A549 (cell line): ENCODE data around the gene SLC17A5. TPM values are rescaled to one million over a fixed set of nuclear protein-coding genes. Genes with fewer than 3 reads are reported as not detected.

Experiments used
- ATAC-seq, 2 experiments: fragments of 200-7000 bp in 1 of 2; fragments of >200 bp in 1 of 2; cut with Nextera tagmentation in 1 of 2; cut with Tn5 transposase in 1 of 2; 3 replicates each; pipeline versions ENCODE4 v1.8.0 to v1.9.1; 2018 to 2020; ENCODE audit warnings: mild to moderate bottlenecking in 1 of 2, moderate library complexity in 1 of 2
- CTCF ChIA-PET: fragments of 300-600 bp; sonication (Branson Sonifier 250); formaldehyde crosslinking; extraction: SDS; loops from one replicate; lab custom pipeline; 2021; ENCODE audit warnings: antibody characterized with exemption, inconsistent platforms; lab: Yijun Ruan, JAX
- POLR2A ChIA-PET: fragments of 350-600 bp; formaldehyde crosslinking; extraction: SDS; loops from one replicate; lab custom pipeline; 2021; ENCODE audit warnings: antibody characterized with exemption, inconsistent platforms; lab: Yijun Ruan, JAX
- DNase-seq, 2 experiments: peaks; one replicate each; pipeline versions ENCODE4 v3.0.0 to v3.0.0-alpha.2; 2011 to 2016; ENCODE audit warnings: low read depth in 1 of 2, low spot score in 1 of 2
- FAIRE-seq: peaks from 2 replicates; lab custom pipeline; 2011; peaks lifted over from hg19 to GRCh38; lab: Jason Lieb, UNC
- H3K27ac ChIP-seq, 2 experiments: fragments of >200 bp; sonication (Bioruptor Twin); formaldehyde crosslinking; 3 replicates each; pipeline ENCODE4 v1.5.1; 2016 to 2017
- H3K4me1 ChIP-seq: fragments of >200 bp; sonication (Bioruptor Twin); formaldehyde crosslinking; 3 replicates; pipeline ENCODE4 v1.6.1; 2016
- H3K4me2 ChIP-seq: fragments of >200 bp; sonication (Bioruptor Twin); formaldehyde crosslinking; 3 replicates; pipeline ENCODE4 v1.6.1; 2016
- H3K4me3 ChIP-seq: fragments of >200 bp; sonication (Bioruptor Twin); formaldehyde crosslinking; 3 replicates; pipeline ENCODE4 v1.5.1; 2016
- H3K9me3 ChIP-seq: fragments of >200 bp; sonication (Bioruptor Twin); formaldehyde crosslinking; 3 replicates; pipeline ENCODE4 v1.6.1; 2016
- CBX8 ChIP-seq: fragments of 200-600 bp; sonication (generic); IDR thresholded peaks from 2 replicates; pipeline ENCODE4 v1.6.1; 2016
- CEBPB ChIP-seq, 2 experiments: fragments of >200 bp in 1 of 2; sonication (Bioruptor Twin) in 1 of 2; formaldehyde crosslinking in 1 of 2; IDR thresholded peaks; 2 replicates each; pipeline ENCODE4 v1.6.1; 2012 to 2016
- FOSB ChIP-seq: fragments of 250-450 bp; sonication (Bioruptor Pico); IDR thresholded peaks from 2 replicates; pipeline ENCODE4 v1.5.0; 2020; ENCODE audit warnings: mild to moderate bottlenecking, moderate library complexity
- HOXB13 ChIP-seq: fragments of 250-450 bp; sonication (Bioruptor Pico); IDR thresholded peaks from 2 replicates; pipeline ENCODE4 v1.5.0; 2020; ENCODE audit warnings: low read depth, mild to moderate bottlenecking, moderate library complexity
- JUN ChIP-seq, 2 experiments: fragments of >200 bp; sonication (Bioruptor Twin); formaldehyde crosslinking; IDR thresholded peaks; 2 replicates in 1 of 2; 3 replicates in 1 of 2; pipeline ENCODE4 v1.6.1; 2016 to 2017
- KDM1A ChIP-seq: fragments of 200-600 bp; sonication (generic); IDR thresholded peaks from 2 replicates; pipeline ENCODE4 v1.6.1; 2016; ENCODE audit warnings: low read depth, mild to moderate bottlenecking
- NR3C1 ChIP-seq: fragments of >200 bp; sonication (Bioruptor Twin); formaldehyde crosslinking; IDR thresholded peaks from 3 replicates; pipeline ENCODE4 v1.6.1; 2017
- RAD21 ChIP-seq, 2 experiments: fragments of >200 bp in 1 of 2; sonication (Bioruptor Twin) in 1 of 2; formaldehyde crosslinking in 1 of 2; IDR thresholded peaks in 1 of 2; conservative IDR thresholded peaks in 1 of 2; 2 replicates in 1 of 2; 3 replicates in 1 of 2; pipeline ENCODE4 v1.6.1; 2012 to 2018; ENCODE audit warnings: inconsistent platforms in 1 of 2
- RARB ChIP-seq: fragments of 250-450 bp; sonication (Bioruptor Pico); IDR thresholded peaks from 2 replicates; pipeline ENCODE4 v1.8.0; 2021; ENCODE audit warnings: mild to moderate bottlenecking, moderate library complexity
- SMC3 ChIP-seq: fragments of >200 bp; sonication (Bioruptor Twin); formaldehyde crosslinking; IDR thresholded peaks from 3 replicates; pipeline ENCODE4 v1.6.1; 2018; ENCODE audit warnings: inconsistent platforms
- SREBF2 ChIP-seq: fragments of 450-650 bp; IDR thresholded peaks from 2 replicates; pipeline ENCODE4 v1.6.1; 2014; ENCODE audit warnings: mild to moderate bottlenecking, moderate library complexity
- TFCP2L1 ChIP-seq: fragments of 250-450 bp; sonication (Bioruptor Pico); IDR thresholded peaks from 2 replicates; pipeline ENCODE4 v1.5.0; 2021; ENCODE audit warnings: mild to moderate bottlenecking
- WGBS: methylation state at CpG from one replicate; pipeline ENCODE4 v1.1.6; 2017; ENCODE audit errors: missing lambda C conversion rate; 5-methylcytosine and 5-hydroxymethylcytosine counted together
- polyA plus RNA-seq, 4 experiments: library from polyadenylated mRNA; depleted of rRNA in 3 of 4; stranded (reverse); fragments of >200 nt; fragmentation: RNase III in 1 of 4; extraction: RNeasy Plus Mini Kit Qiagen cat#74134 plus additional on column Dnase treatment in 1 of 4; gene quantifications; 2 replicates in 3 of 4; 3 replicates in 1 of 4; pipeline ENCODE4 v1.2.3, GENCODE V29; 2011 to 2017
- TF ChIP-seq, protein P1 (sequence below): fragments of >200 bp; sonication (Bioruptor Twin); formaldehyde crosslinking; IDR thresholded peaks from 3 replicates; pipeline ENCODE4 v1.5.1; 2016
- TF ChIP-seq, protein P2 (sequence below): IDR thresholded peaks from 2 replicates; pipeline ENCODE4 v1.6.1; 2012
- TF ChIP-seq, protein P3 (sequence below): IDR thresholded peaks from 2 replicates; pipeline ENCODE4 v1.6.1; 2012; ENCODE audit warnings: low read depth, borderline replicate concordance
- TF ChIP-seq, protein P4 (sequence below): fragments of 250-450 bp; sonication (Bioruptor Pico); IDR thresholded peaks from 2 replicates; pipeline ENCODE4 v1.5.0; 2021; ENCODE audit warnings: mild to moderate bottlenecking, moderate library complexity, borderline replicate concordance

Gene SLC17A5
- polyA plus RNA-seq, 2 of the 4 experiments (the other 2 are of a cell fraction) = 10.0 to 10.6 TPM

DNA sequence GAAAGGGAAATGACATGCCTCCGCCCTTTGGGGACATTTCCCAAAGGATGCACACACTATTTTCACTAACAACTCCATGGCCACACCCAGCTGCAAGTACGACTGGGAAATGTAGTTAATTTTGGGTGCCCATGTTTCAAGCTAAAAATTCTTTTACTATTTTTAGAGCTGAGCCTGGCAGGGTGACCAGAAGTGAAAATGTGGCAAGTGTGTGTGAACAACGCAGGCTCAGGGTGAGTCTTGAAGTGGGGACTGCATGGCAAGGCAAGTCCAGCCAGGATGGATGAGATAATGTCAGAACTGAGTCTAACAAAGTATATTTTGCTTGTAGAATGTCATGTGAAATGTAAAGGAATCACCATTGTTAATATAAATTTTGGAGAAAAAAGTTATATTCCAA, 25.2 kb upstream of the SLC17A5 start:
- WGBS = 70% methylated on average over 3 of the region's 3 CpGs
- CTCF ChIA-PET = interaction anchor here (0.8 to 7.8 kb wide), 3 partner anchors 52 to 1531 kb away, joined by 3 to 114 read pairs (median 4); no protein-coding TSS in a partner anchor
- FAIRE-seq = no peak

DNA sequence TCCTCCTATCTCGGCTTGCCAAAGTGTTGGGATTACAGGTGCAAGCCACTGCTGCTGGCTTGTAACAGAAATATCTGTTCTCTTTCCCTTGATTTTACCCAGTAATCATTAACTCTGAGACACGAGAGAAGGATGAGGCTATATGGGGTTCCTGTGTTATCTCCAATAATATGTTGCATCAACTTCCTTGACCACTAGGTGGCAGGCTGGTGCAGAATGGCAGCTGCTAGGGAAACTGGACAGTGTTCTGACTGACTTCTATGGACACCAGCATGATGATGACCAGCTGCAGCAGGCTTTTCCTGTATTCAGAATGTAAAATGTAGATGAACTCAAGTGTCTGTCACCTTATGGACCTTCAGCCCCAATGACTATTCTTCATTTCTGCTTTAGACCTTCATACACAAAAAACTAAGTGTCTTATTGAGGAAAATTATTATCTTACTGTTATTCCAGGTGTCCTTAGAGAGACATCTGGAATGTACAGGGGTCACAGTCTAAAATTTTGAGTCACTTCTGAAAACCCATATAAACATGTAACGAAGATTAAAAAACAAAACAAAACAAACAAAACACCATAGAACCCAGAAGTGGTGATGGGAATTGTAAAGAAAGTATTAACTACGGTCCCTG, 21.8 kb upstream of the SLC17A5 start:
- Histone ChIP-seq H3K9me3 (no peaks in the 10 kb centered on the region), H3K4me3 (no peak overlapping the region), H3K4me2 (peak overlapping the region; percentile 52), H3K27ac (no peak overlapping the region; a peak in 1 of 6 replicates), H3K4me1 (0 out of 3 replicates have a peak, but pooled peaks cover 3% of the 10 kb centered on the region)
- peak; percentile 53 to 77 for DNase-seq
- ATAC-seq = peak; percentile 99 to 100
- ChIA-PET CTCF (interaction anchor here (0.6 to 7.8 kb wide), 20 partner anchors 9 to 1555 kb away, joined by 3 to 114 read pairs (median 4); partner anchors contain the start of gene SLC17A5), POLR2A (interaction anchor here (1.2 kb wide), 1 partner anchor 58 kb away, joined by 4 read pairs; no protein-coding TSS in a partner anchor)
- WGBS = 31% methylated on average over 4 of the region's 4 CpGs
- FAIRE-seq = no peak
- TF ChIP-seq SMC3 (peak; percentile 83), KDM1A (no peak), RAD21 (conservative IDR thresholded peaks at IDR 0.05 in 1 of 2, IDR thresholded peaks at IDR 0.05 in 1 of 2) (peak; percentile 82 to 92), TFCP2L1 (no peak), CEBPB (IDR thresholded peaks at IDR 0.05) (peak in 1 of 2 experiments; percentile 35; a peak in 1 of 4 replicates), CBX8 (no peak), FOSB (CRISPR knock-in tag) (no peak)
- TF ChIP-seq, protein P1, sequence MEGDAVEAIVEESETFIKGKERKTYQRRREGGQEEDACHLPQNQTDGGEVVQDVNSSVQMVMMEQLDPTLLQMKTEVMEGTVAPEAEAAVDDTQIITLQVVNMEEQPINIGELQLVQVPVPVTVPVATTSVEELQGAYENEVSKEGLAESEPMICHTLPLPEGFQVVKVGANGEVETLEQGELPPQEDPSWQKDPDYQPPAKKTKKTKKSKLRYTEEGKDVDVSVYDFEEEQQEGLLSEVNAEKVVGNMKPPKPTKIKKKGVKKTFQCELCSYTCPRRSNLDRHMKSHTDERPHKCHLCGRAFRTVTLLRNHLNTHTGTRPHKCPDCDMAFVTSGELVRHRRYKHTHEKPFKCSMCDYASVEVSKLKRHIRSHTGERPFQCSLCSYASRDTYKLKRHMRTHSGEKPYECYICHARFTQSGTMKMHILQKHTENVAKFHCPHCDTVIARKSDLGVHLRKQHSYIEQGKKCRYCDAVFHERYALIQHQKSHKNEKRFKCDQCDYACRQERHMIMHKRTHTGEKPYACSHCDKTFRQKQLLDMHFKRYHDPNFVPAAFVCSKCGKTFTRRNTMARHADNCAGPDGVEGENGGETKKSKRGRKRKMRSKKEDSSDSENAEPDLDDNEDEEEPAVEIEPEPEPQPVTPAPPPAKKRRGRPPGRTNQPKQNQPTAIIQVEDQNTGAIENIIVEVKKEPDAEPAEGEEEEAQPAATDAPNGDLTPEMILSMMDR = peak; percentile 84
- TF ChIP-seq, protein P2, sequence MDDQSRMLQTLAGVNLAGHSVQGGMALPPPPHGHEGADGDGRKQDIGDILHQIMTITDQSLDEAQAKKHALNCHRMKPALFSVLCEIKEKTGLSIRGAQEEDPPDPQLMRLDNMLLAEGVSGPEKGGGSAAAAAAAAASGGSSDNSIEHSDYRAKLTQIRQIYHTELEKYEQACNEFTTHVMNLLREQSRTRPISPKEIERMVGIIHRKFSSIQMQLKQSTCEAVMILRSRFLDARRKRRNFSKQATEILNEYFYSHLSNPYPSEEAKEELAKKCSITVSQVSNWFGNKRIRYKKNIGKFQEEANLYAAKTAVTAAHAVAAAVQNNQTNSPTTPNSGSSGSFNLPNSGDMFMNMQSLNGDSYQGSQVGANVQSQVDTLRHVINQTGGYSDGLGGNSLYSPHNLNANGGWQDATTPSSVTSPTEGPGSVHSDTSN = no peak
- TF ChIP-seq, protein P3, sequence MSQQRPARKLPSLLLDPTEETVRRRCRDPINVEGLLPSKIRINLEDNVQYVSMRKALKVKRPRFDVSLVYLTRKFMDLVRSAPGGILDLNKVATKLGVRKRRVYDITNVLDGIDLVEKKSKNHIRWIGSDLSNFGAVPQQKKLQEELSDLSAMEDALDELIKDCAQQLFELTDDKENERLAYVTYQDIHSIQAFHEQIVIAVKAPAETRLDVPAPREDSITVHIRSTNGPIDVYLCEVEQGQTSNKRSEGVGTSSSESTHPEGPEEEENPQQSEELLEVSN = no peak

More for the DNA sequence above, 25.2 kb upstream of the SLC17A5 start:
- Histone ChIP-seq H3K4me2 (no peak overlapping the region), H3K9me3 (no peaks in the 10 kb centered on the region), H3K4me1 (0 out of 3 replicates have a peak, but pooled peaks cover 3% of the 10 kb centered on the region), H3K27ac (no peak overlapping the region), H3K4me3 (no peak overlapping the region)
- ATAC-seq (no peak), DNase-seq (no peak)
- no peak for TF ChIP-seq CBX8
- TF ChIP-seq CEBPB (IDR thresholded peaks at IDR 0.05) = no peak
- TF ChIP-seq, protein P4, sequence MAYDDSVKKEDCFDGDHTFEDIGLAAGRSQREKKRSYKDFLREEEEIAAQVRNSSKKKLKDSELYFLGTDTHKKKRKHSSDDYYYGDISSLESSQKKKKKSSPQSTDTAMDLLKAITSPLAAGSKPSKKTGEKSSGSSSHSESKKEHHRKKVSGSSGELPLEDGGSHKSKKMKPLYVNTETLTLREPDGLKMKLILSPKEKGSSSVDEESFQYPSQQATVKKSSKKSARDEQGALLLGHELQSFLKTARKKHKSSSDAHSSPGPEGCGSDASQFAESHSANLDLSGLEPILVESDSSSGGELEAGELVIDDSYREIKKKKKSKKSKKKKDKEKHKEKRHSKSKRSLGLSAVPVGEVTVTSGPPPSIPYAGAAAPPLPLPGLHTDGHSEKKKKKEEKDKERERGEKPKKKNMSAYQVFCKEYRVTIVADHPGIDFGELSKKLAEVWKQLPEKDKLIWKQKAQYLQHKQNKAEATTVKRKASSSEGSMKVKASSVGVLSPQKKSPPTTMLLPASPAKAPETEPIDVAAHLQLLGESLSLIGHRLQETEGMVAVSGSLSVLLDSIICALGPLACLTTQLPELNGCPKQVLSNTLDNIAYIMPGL (CRISPR knock-in tag) = no peak
- TF ChIP-seq RARB (CRISPR knock-in tag) = no peak
- TF ChIP-seq NR3C1 = no peak
- TF ChIP-seq JUN (IDR thresholded peaks at IDR 0.05) = no peak
- TF ChIP-seq TFCP2L1 = no peak
- no peak for TF ChIP-seq HOXB13 (CRISPR knock-in tag)
- TF ChIP-seq SREBF2 = no peak
- POLR2A ChIA-PET = no interaction called here
